Neural cell (in vitro differentiated cells): ENCODE data around the gene COX10.

ENCODE experiments used
- CTCF ChIP-seq: fragments of 450-650 bp; IDR thresholded peaks from 2 replicates; pipeline ENCODE4 v1.5.1; 2014; ENCODE audit warnings: antibody characterized with exemption, mild to moderate bottlenecking, moderate library complexity; ENCODE audit not compliant: poor library complexity, severe bottlenecking
- EP300 ChIP-seq: fragments of 450-650 bp; conservative IDR thresholded peaks from 2 replicates; pipeline ENCODE4 v1.6.1; 2014; ENCODE audit warnings: antibody characterized with exemption, mild to moderate bottlenecking, moderate library complexity; ENCODE audit not compliant: poor library complexity, severe bottlenecking
- EZH2 ChIP-seq: fragments of 200-600, 300-800 bp; shearing (Covaris generic), sonication (generic); IDR thresholded peaks from 2 replicates; pipeline ENCODE4 v1.6.1; 2014; ENCODE audit warnings: antibody characterized with exemption, low read length, borderline replicate concordance, mild to moderate bottlenecking; ENCODE audit not compliant: insufficient read depth, poor library complexity, severe bottlenecking
- MXI1 ChIP-seq: fragments of 450-650 bp; conservative IDR thresholded peaks from 2 replicates; pipeline ENCODE4 v1.6.1; 2014; ENCODE audit warnings: antibody characterized with exemption, mild to moderate bottlenecking; ENCODE audit not compliant: poor library complexity, severe bottlenecking
- POLR2AphosphoS5 ChIP-seq: IDR thresholded peaks from 2 replicates; pipeline ENCODE4 v1.6.1; 2012
- RAD21 ChIP-seq: fragments of 450-650 bp; conservative IDR thresholded peaks from 2 replicates; pipeline ENCODE4 v1.6.1; 2014; ENCODE audit warnings: antibody characterized with exemption, mild to moderate bottlenecking, moderate library complexity
- REST ChIP-seq: IDR thresholded peaks from 2 replicates; pipeline ENCODE4 v1.6.1; 2012; ENCODE audit warnings: borderline replicate concordance
- SMC3 ChIP-seq: fragments of 450-650 bp; conservative IDR thresholded peaks from 2 replicates; pipeline ENCODE4 v1.6.1; 2014; ENCODE audit warnings: antibody characterized with exemption, mild to moderate bottlenecking, moderate library complexity; ENCODE audit not compliant: poor library complexity
- TAF1 ChIP-seq: IDR thresholded peaks from 2 replicates; pipeline ENCODE4 v1.6.1; 2012; ENCODE audit warnings: low read depth

- TF ChIP-seq REST (no peak), CTCF (no peak), POLR2AphosphoS5 (no peak), EZH2 (no peak), SMC3 (no peak), EP300 (no peak), MXI1 (no peak), TAF1 (no peak), RAD21 (no peak)
These were observed 8.6 kb upstream of the COX10 start for GRCh38 chr17:14060706-14061105.
